Muscle layer of colon (tissue), 2 donors: Measurements from ENCODE around the gene UBXN4.
"Not testable (repeated sequence)": the region's sequence is repeated elsewhere in the genome, so short reads cannot be mapped to it uniquely, and the experiment has no call there.

Experiments used
- H3K27ac ChIP-seq: one replicate; pipeline ENCODE4 v1.7.0; 2013; ENCODE audit warnings: low read depth, mild to moderate bottlenecking, low read length, moderate library complexity
- H3K27me3 ChIP-seq, 2 donors: one replicate each; pipeline ENCODE4 v1.7.0; 2013; ENCODE audit warnings: low read length in 2 of 2, mild to moderate bottlenecking in 2 of 2; ENCODE audit not compliant: insufficient read depth in 2 of 2, control insufficient read depth in 1 of 2
- H3K36me3 ChIP-seq: one replicate; pipeline ENCODE4 v1.7.0; 2013; ENCODE audit warnings: mild to moderate bottlenecking, low read length; ENCODE audit not compliant: insufficient read depth
- H3K4me1 ChIP-seq: one replicate; pipeline ENCODE4 v1.7.0; 2013; ENCODE audit warnings: mild to moderate bottlenecking, low read length; ENCODE audit not compliant: insufficient read depth
- H3K4me3 ChIP-seq, 2 donors: one replicate each; pipeline ENCODE4 v1.7.0; 2013; ENCODE audit warnings: low read length in 2 of 2, low read depth in 1 of 2, mild to moderate bottlenecking in 1 of 2, moderate library complexity in 1 of 2
- H3K9ac ChIP-seq: one replicate; pipeline ENCODE4 v1.7.0; 2013; ENCODE audit warnings: low read length
- H3K9me3 ChIP-seq: one replicate; pipeline ENCODE4 v1.7.0; 2013; ENCODE audit warnings: mild to moderate bottlenecking, low read length
- donor health status: abdominal sarcoma.
- donor health status: Adenocarcinoma of cecum.

Gene UBXN4, protein sequence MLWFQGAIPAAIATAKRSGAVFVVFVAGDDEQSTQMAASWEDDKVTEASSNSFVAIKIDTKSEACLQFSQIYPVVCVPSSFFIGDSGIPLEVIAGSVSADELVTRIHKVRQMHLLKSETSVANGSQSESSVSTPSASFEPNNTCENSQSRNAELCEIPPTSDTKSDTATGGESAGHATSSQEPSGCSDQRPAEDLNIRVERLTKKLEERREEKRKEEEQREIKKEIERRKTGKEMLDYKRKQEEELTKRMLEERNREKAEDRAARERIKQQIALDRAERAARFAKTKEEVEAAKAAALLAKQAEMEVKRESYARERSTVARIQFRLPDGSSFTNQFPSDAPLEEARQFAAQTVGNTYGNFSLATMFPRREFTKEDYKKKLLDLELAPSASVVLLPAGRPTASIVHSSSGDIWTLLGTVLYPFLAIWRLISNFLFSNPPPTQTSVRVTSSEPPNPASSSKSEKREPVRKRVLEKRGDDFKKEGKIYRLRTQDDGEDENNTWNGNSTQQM

GRCh38 chr2:135741395-135742324 lies at the start of gene UBXN4:
Gene UBXN4, plus strand, starts transcription at chr2:135741855. Its CDS starts 75 bp downstream, at chr2:135741930.
- Histone ChIP-seq H3K36me3 (no peaks in the 10 kb centered on the region), H3K9me3 (no peaks in the 10 kb centered on the region), H3K27me3 (no peaks in the 10 kb centered on the region), H3K9ac (peak within 1 kb of the TSS; percentile 75), H3K4me3 (peak within 1 kb of the TSS; percentile 60 to 90), H3K27ac (peak within 1 kb of the TSS; percentile 99), H3K4me1 (peaks cover 29% of the 10 kb centered on the region)

- Histone ChIP-seq H3K9ac (no peak overlapping the region), H3K4me1 (no peaks in the 10 kb centered on the region), H3K36me3 (no peaks in the 10 kb centered on the region), H3K27ac (no peak overlapping the region), H3K9me3 (no peaks in the 10 kb centered on the region), H3K4me3 (no peak overlapping the region), H3K27me3 (no peaks in the 10 kb centered on the region)
Measured at GRCh38 chr2:135694711-135695110, 46.9 kb upstream of the UBXN4 start.

GRCh38 chr2:135698838-135699237 lies 42.8 kb upstream of the UBXN4 start:
- H3K9ac ChIP-seq, result no peak overlapping the region
- no peaks in the 10 kb centered on the region for H3K27me3 ChIP-seq
- no peaks in the 10 kb centered on the region for H3K4me1 ChIP-seq
- H3K27ac ChIP-seq, result no peak overlapping the region
- no peaks in the 10 kb centered on the region for H3K36me3 ChIP-seq
- H3K9me3 ChIP-seq, result no peaks in the 10 kb centered on the region
- no peak overlapping the region for H3K4me3 ChIP-seq

- no peaks in the 10 kb centered on the region for H3K27me3 ChIP-seq
- H3K4me1 ChIP-seq, result no peaks in the 10 kb centered on the region
- no peak overlapping the region for H3K9ac ChIP-seq
- H3K27ac ChIP-seq, result no peak overlapping the region
- no peaks in the 10 kb centered on the region for H3K9me3 ChIP-seq
- H3K36me3 ChIP-seq, result no peaks in the 10 kb centered on the region
- no peak overlapping the region for H3K4me3 ChIP-seq
Measured at GRCh38 chr2:135701442-135701841, 40.2 kb upstream of the UBXN4 start.

- H3K4me3 ChIP-seq, result no peak overlapping the region
- H3K27ac ChIP-seq, result no peak overlapping the region
- no peaks in the 10 kb centered on the region for H3K4me1 ChIP-seq
- no peaks in the 10 kb centered on the region for H3K36me3 ChIP-seq
- no peaks in the 10 kb centered on the region for H3K27me3 ChIP-seq
- H3K9ac ChIP-seq, result no peak overlapping the region
- no peaks in the 10 kb centered on the region for H3K9me3 ChIP-seq
Measured at GRCh38 chr2:135703300-135703699, 38.4 kb upstream of the UBXN4 start.

- H3K4me1 ChIP-seq, H3K36me3 ChIP-seq, H3K9ac ChIP-seq, H3K27me3 ChIP-seq, H3K27ac ChIP-seq, H3K4me3 ChIP-seq, H3K9me3 ChIP-seq: not testable (repeated sequence)
Measured at GRCh38 chr2:135704075-135704474, 37.6 kb upstream of the UBXN4 start.

GRCh38 chr2:135708159-135708558 lies 33.5 kb upstream of the UBXN4 start:
- no peaks in the 10 kb centered on the region for H3K36me3 ChIP-seq
- H3K9ac ChIP-seq, result no peak overlapping the region
- no peaks in the 10 kb centered on the region for H3K9me3 ChIP-seq
- no peak overlapping the region for H3K27ac ChIP-seq
- H3K4me1 ChIP-seq, result no peaks in the 10 kb centered on the region
- no peaks in the 10 kb centered on the region for H3K27me3 ChIP-seq
- H3K4me3 ChIP-seq, result no peak overlapping the region

- Histone ChIP-seq H3K9me3 (no peaks in the 10 kb centered on the region), H3K27me3 (no peaks in the 10 kb centered on the region), H3K4me1 (no peaks in the 10 kb centered on the region), H3K27ac (no peak overlapping the region), H3K9ac (no peak overlapping the region), H3K36me3 (no peaks in the 10 kb centered on the region), H3K4me3 (no peak overlapping the region)
Measured at GRCh38 chr2:135709992-135710391, 31.7 kb upstream of the UBXN4 start.

- not testable (repeated sequence) for H3K9me3 ChIP-seq, H3K9ac ChIP-seq, H3K27me3 ChIP-seq, H3K36me3 ChIP-seq, H3K27ac ChIP-seq, H3K4me3 ChIP-seq, H3K4me1 ChIP-seq
Measured at GRCh38 chr2:135715086-135715485, 26.6 kb upstream of the UBXN4 start.

DNA sequence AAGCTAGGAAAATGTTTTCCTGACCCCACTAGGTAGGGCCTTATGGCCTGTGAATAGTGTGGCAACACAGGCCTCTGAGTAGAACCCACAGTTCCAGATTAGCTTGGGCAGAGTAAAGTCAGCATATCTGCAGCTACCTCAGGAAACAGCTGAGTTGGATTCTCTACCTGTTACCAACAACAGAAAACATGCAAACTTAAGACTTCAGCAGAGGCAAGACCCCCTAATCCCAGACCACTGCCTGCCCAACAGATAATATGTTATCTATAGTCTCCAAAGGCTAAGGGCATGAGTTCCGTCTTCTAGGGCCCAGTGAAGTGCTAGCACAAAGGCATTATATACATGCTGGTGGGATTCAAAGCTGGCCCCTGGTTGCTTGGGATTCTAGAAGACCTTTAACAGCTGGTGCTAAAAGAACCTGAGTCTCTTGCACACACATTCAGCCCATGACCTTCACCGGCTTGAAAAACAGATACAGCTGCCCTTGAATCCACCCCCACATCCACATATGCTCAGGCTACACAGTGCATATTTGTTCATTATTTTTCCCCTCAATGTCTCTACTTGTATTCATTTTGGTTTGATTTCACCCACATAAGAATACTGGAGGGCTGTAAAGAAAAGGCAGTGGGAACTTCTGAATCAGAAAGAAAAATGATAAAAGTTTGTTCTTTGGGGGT lies 13.5 kb upstream of the UBXN4 start:
- Histone ChIP-seq H3K9me3 (no peaks in the 10 kb centered on the region), H3K27me3 (no peaks in the 10 kb centered on the region), H3K36me3 (no peaks in the 10 kb centered on the region), H3K4me3 (no peak overlapping the region), H3K27ac (no peak overlapping the region), H3K4me1 (no peaks in the 10 kb centered on the region), H3K9ac (no peak overlapping the region)

- Histone ChIP-seq H3K9ac (no peak overlapping the region), H3K4me1 (no peaks in the 10 kb centered on the region), H3K36me3 (no peaks in the 10 kb centered on the region), H3K4me3 (no peak overlapping the region), H3K27ac (no peak overlapping the region), H3K27me3 (no peaks in the 10 kb centered on the region), H3K9me3 (no peaks in the 10 kb centered on the region)
Measured at GRCh38 chr2:135732561-135732960, 9.1 kb upstream of the UBXN4 start.
